SJSA1 (cell line): ENCODE data around the gene IL1RAPL1. TPM values are rescaled to one million over a fixed set of nuclear protein-coding genes. Genes with fewer than 3 reads are reported as not detected.
A peak's percentile ranks its signal among the peaks of the same experiment; 100 is the strongest.

Experiments
- DNase-seq, 2 experiments: peaks; one replicate each; pipeline ENCODE4 v3.0.0-alpha.2; 2015 to 2020; ENCODE audit warnings: low spot score in 2 of 2, low read depth in 1 of 2
- H3K27ac ChIP-seq: fragments of 250-450 bp; sonication (Bioruptor Pico); 2 replicates; pipeline ENCODE4 v1.5.1; 2020; ENCODE audit warnings: mild to moderate bottlenecking, moderate library complexity
- H3K27me3 ChIP-seq: fragments of 250-450 bp; sonication (Bioruptor Pico); replicated peaks from 2 replicates; pipeline ENCODE4 v1.5.1; 2020; ENCODE audit warnings: mild to moderate bottlenecking, moderate library complexity
- H3K36me3 ChIP-seq: fragments of 250-450 bp; sonication (Bioruptor Pico); 2 replicates; pipeline ENCODE4 v1.5.1; 2020; ENCODE audit warnings: mild to moderate bottlenecking
- H3K4me1 ChIP-seq: fragments of 250-450 bp; sonication (Bioruptor Pico); replicated peaks from 2 replicates; pipeline ENCODE4 v1.6.1; 2021; ENCODE audit warnings: mild to moderate bottlenecking
- H3K4me3 ChIP-seq: fragments of 250-450 bp; sonication (Bioruptor Pico); 2 replicates; pipeline ENCODE4 v1.5.1; 2020; ENCODE audit warnings: mild to moderate bottlenecking
- H3K9me3 ChIP-seq: fragments of 250-450 bp; sonication (Bioruptor Pico); replicated peaks from 2 replicates; pipeline ENCODE4 v1.5.1; 2020; ENCODE audit warnings: mild to moderate bottlenecking
- total RNA-seq: library from RNA; depleted of rRNA; stranded (reverse); fragments of >200 nt; shearing (Covaris generic); gene quantifications from 2 replicates; pipeline ENCODE4 v1.2.3, GENCODE V29; 2014

The IL1RAPL1 gene
- total RNA-seq, 1 experiment from 2014 or later, result not detected

DNA sequence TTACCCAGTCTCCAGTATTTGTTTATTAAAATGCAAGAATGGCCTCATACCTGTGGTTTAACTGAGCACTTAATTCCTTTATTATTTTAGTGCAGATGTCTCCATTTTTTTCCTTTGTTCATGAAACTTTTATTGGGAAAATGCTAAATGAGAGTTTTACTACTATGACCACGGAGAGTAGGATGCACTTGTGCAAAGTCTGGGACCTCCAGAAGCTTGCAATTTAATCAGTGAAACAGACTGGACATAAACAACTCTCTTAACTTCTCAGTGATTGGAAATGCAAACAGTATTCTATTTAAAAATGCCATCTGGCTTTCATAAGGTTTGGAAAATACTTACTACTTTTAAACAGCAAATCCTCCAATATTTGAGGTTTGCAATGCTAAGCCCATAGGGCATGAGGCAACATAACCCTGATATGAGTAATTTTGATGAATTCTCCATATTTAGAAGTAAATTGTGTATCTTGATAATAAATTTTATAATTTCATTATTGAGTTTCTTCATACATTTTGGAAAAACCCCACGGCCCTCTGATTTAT, 909.5 kb downstream of the IL1RAPL1 start:
- Histone ChIP-seq H3K4me1 (no peaks in the 10 kb centered on the region), H3K27ac (no peak overlapping the region), H3K4me3 (no peak overlapping the region), H3K36me3 (no peaks in the 10 kb centered on the region), H3K9me3 (no peaks in the 10 kb centered on the region), H3K27me3 (no peaks in the 10 kb centered on the region)
- no peak for DNase-seq

DNA sequence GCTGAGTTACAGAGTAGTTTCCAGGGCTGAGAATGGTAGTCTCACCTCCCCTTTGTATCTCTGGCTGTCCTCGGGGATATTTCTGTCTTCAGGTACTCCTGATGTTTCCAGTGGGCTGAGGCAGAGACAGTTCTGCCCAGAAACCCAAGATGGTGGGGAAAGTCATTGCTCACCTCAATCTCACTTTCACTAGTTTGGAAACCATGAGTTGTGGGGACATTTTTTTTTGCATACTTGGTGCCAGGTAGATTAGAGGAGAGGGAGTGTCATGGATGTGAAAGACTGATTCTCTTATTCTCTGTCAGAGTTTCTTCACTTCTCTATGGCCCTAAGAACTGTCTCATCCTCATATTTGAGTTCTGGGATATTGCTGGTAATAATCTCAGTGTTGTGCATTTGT, 919.5 kb downstream of the IL1RAPL1 start:
- Histone ChIP-seq H3K4me1 (no peaks in the 10 kb centered on the region), H3K9me3 (no peaks in the 10 kb centered on the region), H3K36me3 (no peaks in the 10 kb centered on the region), H3K27me3 (no peaks in the 10 kb centered on the region), H3K4me3 (no peak overlapping the region), H3K27ac (no peak overlapping the region)
- no peak for DNase-seq

DNA sequence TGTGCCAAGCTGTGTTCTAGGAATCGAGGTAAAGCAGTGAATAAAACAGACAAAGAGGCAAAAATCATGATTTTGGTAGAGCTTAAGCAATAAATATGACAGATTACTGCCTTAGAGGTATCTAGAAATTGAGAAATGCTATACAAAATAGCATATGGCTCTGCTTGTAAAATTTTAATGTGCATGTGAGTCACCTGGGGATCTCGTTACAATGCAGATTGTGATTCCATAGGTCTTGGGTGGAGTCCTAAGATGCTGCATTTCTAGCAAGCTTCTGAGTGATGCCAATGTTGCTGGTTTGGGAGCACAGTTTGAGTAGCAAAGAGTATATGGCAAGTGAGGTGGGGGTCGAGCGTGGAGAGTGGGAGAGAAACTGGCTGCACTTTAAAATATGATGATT, 930.9 kb downstream of the IL1RAPL1 start:
- H3K27me3 ChIP-seq, result no peaks in the 10 kb centered on the region
- H3K4me1 ChIP-seq, result no peaks in the 10 kb centered on the region
- no peaks in the 10 kb centered on the region for H3K36me3 ChIP-seq
- no peak overlapping the region for H3K4me3 ChIP-seq
- H3K27ac ChIP-seq, result no peak overlapping the region
- no peaks in the 10 kb centered on the region for H3K9me3 ChIP-seq
- no peak for DNase-seq

GRCh38 chrX:29528281-29528680, 941.0 kb downstream of the IL1RAPL1 start:
- no peaks in the 10 kb centered on the region for H3K36me3 ChIP-seq
- H3K27me3 ChIP-seq, result no peaks in the 10 kb centered on the region
- H3K4me1 ChIP-seq, result no peaks in the 10 kb centered on the region
- no peak for DNase-seq
- H3K9me3 ChIP-seq, result no peaks in the 10 kb centered on the region
- H3K27ac ChIP-seq, result no peak overlapping the region
- H3K4me3 ChIP-seq, result no peak overlapping the region

GRCh38 chrX:29530501-29530900, 943.3 kb downstream of the IL1RAPL1 start:
- Histone ChIP-seq H3K27ac (no peak overlapping the region), H3K27me3 (no peaks in the 10 kb centered on the region), H3K36me3 (no peaks in the 10 kb centered on the region), H3K9me3 (no peaks in the 10 kb centered on the region), H3K4me1 (peaks cover 5% of the 10 kb centered on the region), H3K4me3 (no peak overlapping the region)
- no peak for DNase-seq

- H3K4me3 ChIP-seq, result no peak overlapping the region
- no peaks in the 10 kb centered on the region for H3K27me3 ChIP-seq
- H3K4me1 ChIP-seq, result peaks cover 9% of the 10 kb centered on the region
- H3K9me3 ChIP-seq, result no peaks in the 10 kb centered on the region
- no peak for DNase-seq
- no peaks in the 10 kb centered on the region for H3K36me3 ChIP-seq
- no peak overlapping the region for H3K27ac ChIP-seq
Observed at GRCh38 chrX:29531336-29531735, 944.1 kb downstream of the IL1RAPL1 start.

- peak overlapping the region; percentile 76 for H3K27ac ChIP-seq
- peak in 1 of 2 experiments; percentile 46 for DNase-seq
- H3K27me3 ChIP-seq, result no peaks in the 10 kb centered on the region
- H3K4me3 ChIP-seq, result no peak overlapping the region
- H3K36me3 ChIP-seq, result no peaks in the 10 kb centered on the region
- no peaks in the 10 kb centered on the region for H3K9me3 ChIP-seq
- H3K4me1 ChIP-seq, result peaks cover 9% of the 10 kb centered on the region
Observed at GRCh38 chrX:29535212-29536162, 948.2 kb downstream of the IL1RAPL1 start.

GRCh38 chrX:29541038-29541437, 953.8 kb downstream of the IL1RAPL1 start:
- Histone ChIP-seq H3K36me3 (no peaks in the 10 kb centered on the region), H3K27me3 (no peaks in the 10 kb centered on the region), H3K27ac (no peak overlapping the region), H3K4me1 (no peaks in the 10 kb centered on the region; the same call in 1 of the 2 replicates), H3K9me3 (no peaks in the 10 kb centered on the region), H3K4me3 (no peak overlapping the region)
- DNase-seq, result no peak

GRCh38 chrX:29542152-29542551, 954.9 kb downstream of the IL1RAPL1 start:
- no peaks in the 10 kb centered on the region; the same call in 1 of the 2 replicates for H3K4me1 ChIP-seq
- H3K9me3 ChIP-seq, result no peaks in the 10 kb centered on the region
- H3K27me3 ChIP-seq, result no peaks in the 10 kb centered on the region
- H3K27ac ChIP-seq, result no peak overlapping the region
- H3K36me3 ChIP-seq, result no peaks in the 10 kb centered on the region
- no peak overlapping the region for H3K4me3 ChIP-seq
- no peak for DNase-seq

DNA sequence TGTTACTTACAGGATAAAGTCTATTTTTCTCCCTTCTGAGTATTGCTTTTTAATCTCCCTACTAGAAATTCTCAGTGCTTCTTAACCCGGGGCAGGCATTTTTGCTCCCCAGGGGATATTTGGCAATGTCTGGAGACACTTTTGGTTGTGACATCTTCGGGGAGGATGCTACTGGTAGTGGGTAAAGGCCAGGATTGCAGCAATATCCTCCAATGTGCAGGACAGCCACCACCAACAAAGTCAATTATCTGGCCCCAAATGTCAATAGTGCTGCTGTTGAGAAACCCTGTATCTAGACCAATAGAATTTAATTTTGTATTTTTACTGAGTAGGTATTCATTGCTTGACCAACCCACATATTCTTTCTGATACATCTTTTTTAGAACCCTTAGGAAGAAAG, 958.6 kb downstream of the IL1RAPL1 start:
- Histone ChIP-seq H3K27me3 (no peaks in the 10 kb centered on the region), H3K4me1 (no peaks in the 10 kb centered on the region; the same call in 1 of the 2 replicates), H3K27ac (no peak overlapping the region), H3K9me3 (no peaks in the 10 kb centered on the region), H3K4me3 (no peak overlapping the region), H3K36me3 (no peaks in the 10 kb centered on the region)
- no peak for DNase-seq

DNA sequence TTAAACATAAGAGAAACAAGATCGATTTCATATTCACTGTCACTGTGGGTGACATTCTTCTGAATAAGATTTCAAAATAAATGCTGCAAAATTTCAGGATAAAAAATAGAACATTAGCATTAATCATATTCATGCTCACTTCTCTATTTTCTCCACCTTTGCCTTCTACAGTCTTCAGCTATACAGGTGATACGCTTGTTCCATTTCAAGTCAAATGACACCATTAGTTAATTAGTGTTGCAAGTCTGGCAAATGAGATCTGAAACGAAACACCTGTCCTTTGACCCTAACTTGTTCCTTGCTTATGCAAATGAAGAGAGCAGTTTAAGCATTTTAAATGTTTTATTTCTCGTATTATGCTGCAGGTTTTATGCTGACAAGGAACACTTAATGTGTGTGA, 960.6 kb downstream of the IL1RAPL1 start:
- H3K27ac ChIP-seq, result no peak overlapping the region
- H3K4me1 ChIP-seq, result no peaks in the 10 kb centered on the region; the same call in 1 of the 2 replicates
- H3K4me3 ChIP-seq, result no peak overlapping the region
- no peak for DNase-seq
- H3K36me3 ChIP-seq, result no peaks in the 10 kb centered on the region
- H3K27me3 ChIP-seq, result no peaks in the 10 kb centered on the region
- H3K9me3 ChIP-seq, result no peaks in the 10 kb centered on the region

- Histone ChIP-seq H3K4me3 (no peak overlapping the region), H3K9me3 (no peaks in the 10 kb centered on the region), H3K4me1 (peaks cover 22% of the 10 kb centered on the region), H3K27me3 (no peaks in the 10 kb centered on the region), H3K36me3 (no peaks in the 10 kb centered on the region), H3K27ac (peak overlapping the region; percentile 43)
- DNase-seq, result no peak
Observed at GRCh38 chrX:29553542-29553941, 966.3 kb downstream of the IL1RAPL1 start.

DNA sequence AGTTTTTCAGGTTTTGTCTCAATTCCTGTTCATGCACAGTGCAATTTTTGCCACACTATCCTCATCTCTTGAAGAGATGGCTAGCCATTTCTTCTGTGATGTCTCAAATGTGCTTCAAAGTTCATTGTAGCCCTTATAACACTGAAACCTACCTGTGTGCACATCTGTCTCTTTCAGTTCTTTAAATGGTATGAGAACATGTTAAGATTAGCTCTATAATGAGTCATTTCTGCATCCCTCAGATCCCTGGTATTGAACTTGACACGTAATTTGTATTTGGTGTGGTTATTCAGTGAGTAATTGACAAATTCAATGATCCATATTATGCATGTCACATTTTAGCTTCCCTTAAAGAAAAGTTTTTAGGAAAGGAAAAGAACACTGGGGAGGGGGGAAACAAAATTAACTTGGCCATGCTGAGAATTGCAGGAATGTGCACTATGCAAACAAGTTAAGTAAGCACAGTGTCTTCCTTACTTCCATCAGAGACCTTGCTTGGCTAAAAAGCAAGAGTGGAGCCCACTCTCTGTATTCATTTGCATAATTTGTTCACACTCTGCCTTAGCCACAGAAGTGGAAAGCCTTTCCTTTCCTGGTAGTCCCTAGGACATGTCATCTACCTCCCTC, 968.3 kb downstream of the IL1RAPL1 start:
- no peak for DNase-seq
- Histone ChIP-seq H3K4me3 (no peak overlapping the region), H3K4me1 (peaks cover 22% of the 10 kb centered on the region), H3K36me3 (no peaks in the 10 kb centered on the region), H3K27me3 (no peaks in the 10 kb centered on the region), H3K27ac (no peak overlapping the region), H3K9me3 (no peaks in the 10 kb centered on the region)

GRCh38 chrX:29560065-29560464, 972.8 kb downstream of the IL1RAPL1 start:
- no peaks in the 10 kb centered on the region for H3K27me3 ChIP-seq
- 0 out of 2 replicates have a peak, but pooled peaks cover 3% of the 10 kb centered on the region for H3K4me1 ChIP-seq
- no peak overlapping the region for H3K4me3 ChIP-seq
- no peaks in the 10 kb centered on the region for H3K36me3 ChIP-seq
- DNase-seq, result no peak
- no peak overlapping the region for H3K27ac ChIP-seq
- H3K9me3 ChIP-seq, result no peaks in the 10 kb centered on the region
